T-helper 1 cell (primary cell): ENCODE data around the gene UBE3D.

Source experiments
- DNase-seq, 5 donors: peaks; one replicate each; pipeline ENCODE4 v3.0.0-alpha.2; 2012 to 2020
- total RNA-seq, 4 donors: gene quantifications; one replicate each; lab custom pipeline; 2026; lab: John Stamatoyannopoulos, UW

UBE3D gene, protein sequence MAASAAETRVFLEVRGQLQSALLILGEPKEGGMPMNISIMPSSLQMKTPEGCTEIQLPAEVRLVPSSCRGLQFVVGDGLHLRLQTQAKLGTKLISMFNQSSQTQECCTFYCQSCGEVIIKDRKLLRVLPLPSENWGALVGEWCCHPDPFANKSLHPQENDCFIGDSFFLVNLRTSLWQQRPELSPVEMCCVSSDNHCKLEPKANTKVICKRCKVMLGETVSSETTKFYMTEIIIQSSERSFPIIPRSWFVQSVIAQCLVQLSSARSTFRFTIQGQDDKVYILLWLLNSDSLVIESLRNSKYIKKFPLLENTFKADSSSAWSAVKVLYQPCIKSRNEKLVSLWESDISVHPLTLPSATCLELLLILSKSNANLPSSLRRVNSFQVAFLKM
- total RNA-seq, result 6.9 to 9.1 (median 8.3) reads per million in 4 donors

GRCh38 chr6:83065511-83066192 is at the start of gene UBE3D:
UBE3D (minus strand) TSS chr6:83065841; CDS start chr6:83065718, 123 bp downstream.
- DNase-seq, result peak; percentile 83 to 90 (median 87)

GRCh38 chr6:83114164-83114563 is 48.5 kb upstream of the UBE3D start:
- no peak for DNase-seq

DNA sequence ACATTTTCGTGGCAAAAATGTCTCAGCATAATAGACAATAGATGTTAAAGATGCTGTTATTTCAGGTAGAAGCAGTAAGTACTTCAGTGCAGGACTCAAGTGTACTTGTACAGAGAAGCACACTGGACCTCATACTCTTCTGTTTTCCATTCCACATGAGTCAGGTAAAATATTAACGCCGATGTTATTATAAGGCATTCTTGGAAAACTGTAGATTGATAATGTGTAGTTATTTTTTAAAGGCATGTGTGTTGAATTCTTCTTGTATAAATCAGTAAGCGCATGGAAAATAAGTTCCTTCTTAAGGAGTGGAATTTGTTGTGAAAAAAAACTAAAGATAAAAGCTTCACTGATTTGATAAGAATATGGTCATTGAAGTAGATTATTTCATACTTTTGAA is 47.6 kb upstream of the UBE3D start:
- DNase-seq, result no peak

DNA sequence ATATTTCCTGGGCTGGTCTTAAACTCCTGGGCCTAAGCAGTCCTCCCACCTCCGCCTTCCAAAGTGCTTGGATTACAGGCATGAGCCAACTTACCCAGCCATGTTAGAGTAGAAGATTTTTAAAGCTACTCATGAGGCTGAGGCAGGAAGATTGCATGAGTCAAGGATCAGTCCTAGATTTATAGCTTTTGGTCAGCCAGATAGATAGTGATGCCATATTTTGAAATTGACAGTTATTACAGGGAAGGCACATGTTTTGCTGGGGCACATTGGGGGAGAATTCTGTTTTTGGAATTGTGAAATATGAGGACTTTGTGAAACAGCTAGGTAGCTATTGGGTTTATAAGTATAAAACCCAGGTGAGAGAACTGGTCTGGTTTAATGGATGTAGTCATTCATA is 42.7 kb upstream of the UBE3D start:
- DNase-seq, result no peak

DNA sequence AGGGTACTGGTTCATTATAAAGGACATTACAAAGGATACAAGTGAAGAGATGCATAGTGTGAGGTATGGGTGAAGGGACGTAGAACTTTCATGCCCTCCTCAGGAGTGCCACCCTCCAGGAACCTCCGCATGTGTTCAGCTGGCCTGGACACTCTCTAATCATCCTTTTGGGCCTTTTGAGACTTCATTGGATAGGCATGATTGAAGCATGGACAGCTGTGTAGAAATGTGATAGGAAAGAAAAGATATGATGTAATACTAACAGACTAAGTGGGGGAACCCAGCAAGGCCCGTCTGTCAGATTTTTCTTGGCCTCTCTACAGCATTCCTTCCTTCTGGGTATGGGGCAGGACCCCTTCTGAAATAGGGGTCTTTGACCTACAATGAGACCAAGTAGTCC is 32.9 kb upstream of the UBE3D start:
- DNase-seq, result no peak

GRCh38 chr6:83097675-83098074 is 32.0 kb upstream of the UBE3D start:
- no peak for DNase-seq

- DNase-seq, result no peak
Observed at GRCh38 chr6:83097204-83097603, 31.6 kb upstream of the UBE3D start.

GRCh38 chr6:83096791-83097190 is 31.1 kb upstream of the UBE3D start:
- no peak for DNase-seq

- no peak for DNase-seq
Observed at GRCh38 chr6:83092756-83093399, 27.2 kb upstream of the UBE3D start.

- DNase-seq, result no peak
Observed at GRCh38 chr6:83086751-83087150, 21.1 kb upstream of the UBE3D start.

GRCh38 chr6:83083476-83083875 is 17.8 kb upstream of the UBE3D start:
- DNase-seq, result no peak

DNA sequence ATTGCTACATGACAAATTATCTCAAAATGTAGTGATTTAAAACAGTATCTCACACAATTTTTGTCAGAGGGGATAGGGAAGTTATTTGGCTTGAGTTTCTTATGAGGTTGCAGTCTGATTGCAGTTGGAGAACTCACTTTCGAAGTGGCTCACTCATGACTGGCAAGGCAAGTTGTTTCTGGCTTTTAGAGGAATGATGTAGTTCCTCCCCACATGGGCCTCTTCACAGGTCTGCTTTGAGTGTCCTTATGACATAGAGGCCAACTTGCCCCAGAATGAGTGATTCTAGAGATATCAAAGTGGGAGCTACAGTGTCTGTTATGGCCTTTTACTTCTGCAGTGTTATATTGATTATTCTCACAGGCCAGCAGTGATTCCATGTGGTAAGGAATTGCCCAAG is 8.0 kb upstream of the UBE3D start:
- no peak for DNase-seq

- no peak for DNase-seq
Observed at GRCh38 chr6:83072726-83073125, 7.1 kb upstream of the UBE3D start.

DNA sequence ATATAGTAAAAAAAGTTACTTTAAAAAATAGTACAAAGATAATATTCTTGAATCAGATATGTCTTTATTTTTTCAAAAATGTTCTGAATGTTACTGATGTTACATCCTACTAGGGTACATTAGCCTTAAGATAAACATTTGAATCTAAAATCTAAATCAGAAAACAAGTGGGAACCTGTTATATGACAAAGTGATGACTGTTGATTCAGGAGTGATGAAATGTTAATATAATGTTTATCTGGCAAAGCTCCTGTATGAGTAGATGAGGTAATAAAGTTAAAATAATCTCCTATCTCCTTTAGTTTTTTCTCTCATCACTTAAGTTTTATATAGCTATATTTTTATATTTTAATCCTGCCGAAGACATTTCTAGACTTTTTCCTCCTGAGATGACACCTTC is 6.1 kb upstream of the UBE3D start:
- no peak for DNase-seq

- DNase-seq, result no peak
Observed at GRCh38 chr6:83071023-83071422, 5.4 kb upstream of the UBE3D start.

DNA sequence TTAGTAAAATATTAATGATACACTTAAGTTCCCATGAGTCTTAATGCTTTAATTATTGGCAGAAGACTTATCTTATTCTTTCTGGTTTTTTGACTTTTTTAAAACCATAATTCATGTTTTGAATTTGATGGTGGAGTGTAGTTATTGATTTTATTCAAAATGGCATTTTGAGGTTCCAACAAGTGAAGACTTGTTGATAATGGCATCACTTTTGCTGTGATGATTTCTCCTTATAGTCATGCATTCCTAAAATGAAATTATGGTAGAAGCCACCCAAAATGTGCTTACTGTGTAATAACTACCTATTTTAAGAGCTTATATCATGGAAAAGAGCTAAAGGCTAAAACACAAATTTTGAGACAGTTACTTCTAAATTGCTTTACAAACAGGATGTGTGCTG is 4.0 kb upstream of the UBE3D start:
- DNase-seq, result no peak

DNA sequence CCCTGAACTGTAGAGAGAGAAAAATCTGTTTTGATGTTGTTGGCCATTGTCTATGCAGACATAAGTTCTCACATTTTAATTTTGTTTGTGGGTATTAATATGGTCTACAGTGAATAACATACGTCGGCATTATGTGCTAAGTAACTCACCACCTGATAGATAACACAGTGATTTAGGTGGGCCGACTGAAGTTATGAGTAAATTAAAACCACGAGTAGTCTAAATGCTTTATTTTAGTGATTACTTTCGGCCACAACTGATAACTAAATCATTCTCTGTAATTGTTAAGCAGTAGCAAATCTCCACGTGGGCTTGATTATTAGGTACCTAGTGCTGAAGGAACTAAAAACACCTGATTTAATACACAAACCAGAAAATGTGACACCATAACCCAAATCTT is 3.0 kb upstream of the UBE3D start:
- no peak for DNase-seq

GRCh38 chr6:83067448-83068439 is 2.1 kb upstream of the UBE3D start, which contains the start of gene DOP1A:
DOP1A (plus strand) TSS chr6:83067671; CDS start chr6:83096978, 29,307 bp downstream.
- DNase-seq, result peak; percentile 89 to 95 (median 94)

GRCh38 chr6:83062225-83062624 is 3.4 kb downstream of the UBE3D start:
- DNase-seq, result no peak

DNA sequence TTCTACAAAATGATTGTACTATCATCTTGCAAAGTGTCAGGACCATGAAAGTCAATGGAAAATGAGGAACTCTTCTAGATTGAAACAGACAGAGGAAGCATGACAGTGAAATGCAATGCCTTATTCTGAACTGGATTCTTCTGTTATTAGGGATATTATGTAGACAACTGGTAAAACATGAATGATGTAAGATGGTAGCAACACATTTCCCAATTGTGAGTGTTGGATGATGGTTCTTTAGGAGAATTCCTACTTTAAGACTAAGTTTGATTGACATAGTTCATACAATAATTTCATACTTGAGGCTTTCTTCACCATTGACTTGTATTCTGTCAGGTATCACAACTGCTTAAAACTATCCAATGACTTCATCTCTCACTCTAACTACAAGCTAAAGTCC is 4.5 kb downstream of the UBE3D start:
- no peak for DNase-seq

DNA sequence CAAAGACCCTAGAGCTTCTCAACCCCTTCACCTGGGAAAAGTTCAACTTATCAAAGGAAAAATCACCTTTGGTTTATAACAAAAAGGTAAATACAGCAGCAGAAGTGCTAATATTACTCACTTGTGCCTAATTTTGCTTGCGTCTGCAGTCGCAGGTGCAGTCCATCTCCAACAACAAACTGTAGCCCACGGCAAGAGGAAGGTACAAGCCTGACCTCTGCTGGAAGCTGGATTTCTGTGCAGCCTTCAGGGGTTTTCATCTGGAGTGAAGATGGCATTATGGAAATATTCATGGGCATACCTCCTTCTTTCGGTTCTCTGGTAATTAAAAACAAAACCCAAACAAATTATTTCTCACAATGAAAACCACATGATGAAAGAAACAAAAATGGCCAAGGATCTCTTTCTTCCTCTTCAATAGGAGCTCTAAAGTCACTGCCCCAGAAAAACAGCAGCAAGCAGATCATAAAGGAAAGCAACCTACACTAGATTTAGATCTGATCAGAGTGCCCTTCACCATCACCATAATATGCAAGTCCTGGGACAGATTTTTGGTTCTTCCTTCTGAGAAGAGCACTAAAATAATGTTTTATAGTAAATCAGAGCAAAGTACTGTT is 7.8 kb downstream of the UBE3D start:
- DNase-seq, result peak in 2 of 5 donors; percentile 10
